Measurements from ENCODE around the gene YES1.

- no peak for TF ChIP-seq CTCF (IDR thresholded peaks at IDR 0.05; ENCODE audit: borderline replicate concordance, extremely low read depth, low read length, poor library complexity, severe bottlenecking)
- TF ChIP-seq EZH2 (IDR thresholded peaks at IDR 0.05; ENCODE audit: borderline replicate concordance, low read depth, low read length, severe bottlenecking), result no peak
Measured at GRCh38 chr18:773980-774624, 37.9 kb downstream of the YES1 start.

Data from DND-41 (cell line).